T47D (cell line): ENCODE results near the gene TESK1.
A peak's percentile ranks its signal among the peaks of the same experiment; 100 is the strongest.
"Not testable (repeated sequence)": the region's sequence is repeated elsewhere in the genome, so short reads cannot be mapped to it uniquely, and the experiment has no call there.

Source experiments
- DNase-seq, 2 experiments: peaks; one replicate each; pipeline versions ENCODE4 v3.0.0 to v3.0.0-alpha.2; 2011 to 2012; ENCODE audit warnings: low read depth in 1 of 2, low spot score in 1 of 2
- JUND ChIP-seq: IDR thresholded peaks from 2 replicates; pipeline ENCODE4 v1.6.1; 2012; ENCODE audit warnings: low read depth
- in situ Hi-C: cut with HindIII; loops from 2 replicates; pipeline ENCODE4 v1.10.0; 2016; ENCODE audit warnings: low sequenced_read_pairs, low pct_unique_long_range_greater_than_20kb

The TESK1 gene

DNA sequence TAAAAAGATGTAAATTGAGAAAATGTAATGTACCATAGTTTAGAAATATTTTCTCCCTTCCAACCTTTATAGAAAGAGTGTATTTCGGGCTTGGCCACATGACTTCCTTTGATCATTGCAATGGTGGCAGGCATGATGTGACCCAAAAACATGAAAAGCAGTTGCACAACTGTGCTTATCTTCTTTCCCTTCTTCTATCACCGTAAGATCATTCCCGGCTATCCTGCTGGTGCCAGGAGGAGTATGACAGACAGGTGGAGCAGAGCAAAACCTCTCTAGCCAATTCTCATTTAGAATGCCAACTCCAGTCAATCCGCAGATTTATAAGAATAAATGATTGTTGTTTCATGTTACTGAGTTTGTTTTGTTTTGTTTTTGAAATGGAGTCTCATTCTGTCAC is 10.6 kb upstream of the TESK1 start:
- DNase-seq = no peak
- no peak for TF ChIP-seq JUND
- in situ Hi-C loops = no loop called here

DNA sequence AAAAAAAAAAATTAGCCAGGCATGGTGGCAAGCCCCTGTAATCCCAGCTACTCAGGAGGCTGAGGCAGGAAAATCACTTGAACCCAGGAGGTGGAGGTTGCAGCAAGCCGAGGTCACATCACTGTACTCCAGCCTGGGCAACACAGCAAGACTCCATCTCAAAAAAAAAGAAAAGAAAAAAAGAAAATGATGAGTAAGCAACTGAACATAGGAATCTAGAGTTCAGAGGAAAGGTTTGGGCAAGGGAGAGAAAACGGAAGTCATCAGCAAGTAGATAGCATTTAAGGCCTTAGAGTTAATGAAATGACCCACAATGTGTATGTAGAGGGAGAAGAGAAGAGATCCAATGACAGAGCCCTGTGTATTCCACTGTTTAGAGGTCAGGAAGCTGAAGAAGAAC is 8.2 kb upstream of the TESK1 start:
- DNase-seq, in situ Hi-C loops: not testable (repeated sequence)

DNA sequence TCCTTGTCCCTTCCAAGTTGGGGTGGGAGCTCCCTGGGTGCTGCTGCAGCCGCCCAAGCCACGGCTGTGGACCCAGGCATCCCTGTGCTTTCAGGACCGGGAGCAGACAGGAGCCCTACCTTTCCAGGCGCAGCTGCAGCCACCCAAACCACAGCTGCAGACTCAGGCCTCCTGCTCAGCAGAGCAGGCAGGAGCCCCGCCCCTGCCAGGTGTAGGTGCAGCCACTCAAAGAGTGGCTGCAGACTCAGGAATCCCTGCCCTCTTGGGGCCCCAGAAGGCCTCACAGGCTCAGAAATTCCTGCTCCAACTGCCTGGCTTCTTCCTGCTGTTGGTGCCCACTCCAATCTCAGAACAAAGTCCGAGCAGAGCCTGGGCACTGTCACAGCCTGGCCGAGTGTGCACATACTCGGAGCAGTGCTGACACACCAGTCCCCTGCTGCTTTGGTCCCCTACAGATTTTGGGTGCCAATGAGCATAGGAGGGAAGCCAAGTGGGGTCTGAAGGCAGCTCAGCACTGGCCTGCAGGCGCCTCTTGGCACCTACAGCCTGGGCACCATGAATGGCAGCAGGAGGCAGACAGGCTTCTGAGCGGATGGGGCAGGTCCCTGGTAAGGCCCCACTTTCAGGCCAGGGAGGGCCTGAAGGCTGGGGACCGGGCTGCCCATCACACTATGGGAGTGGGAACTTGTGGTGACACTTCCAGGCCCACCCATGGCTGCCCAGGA is 6.0 kb upstream of the TESK1 start:
- in situ Hi-C loops = no loop called here
- peak in 1 of 2 experiments; percentile 3 for DNase-seq
- no peak for TF ChIP-seq JUND

DNA sequence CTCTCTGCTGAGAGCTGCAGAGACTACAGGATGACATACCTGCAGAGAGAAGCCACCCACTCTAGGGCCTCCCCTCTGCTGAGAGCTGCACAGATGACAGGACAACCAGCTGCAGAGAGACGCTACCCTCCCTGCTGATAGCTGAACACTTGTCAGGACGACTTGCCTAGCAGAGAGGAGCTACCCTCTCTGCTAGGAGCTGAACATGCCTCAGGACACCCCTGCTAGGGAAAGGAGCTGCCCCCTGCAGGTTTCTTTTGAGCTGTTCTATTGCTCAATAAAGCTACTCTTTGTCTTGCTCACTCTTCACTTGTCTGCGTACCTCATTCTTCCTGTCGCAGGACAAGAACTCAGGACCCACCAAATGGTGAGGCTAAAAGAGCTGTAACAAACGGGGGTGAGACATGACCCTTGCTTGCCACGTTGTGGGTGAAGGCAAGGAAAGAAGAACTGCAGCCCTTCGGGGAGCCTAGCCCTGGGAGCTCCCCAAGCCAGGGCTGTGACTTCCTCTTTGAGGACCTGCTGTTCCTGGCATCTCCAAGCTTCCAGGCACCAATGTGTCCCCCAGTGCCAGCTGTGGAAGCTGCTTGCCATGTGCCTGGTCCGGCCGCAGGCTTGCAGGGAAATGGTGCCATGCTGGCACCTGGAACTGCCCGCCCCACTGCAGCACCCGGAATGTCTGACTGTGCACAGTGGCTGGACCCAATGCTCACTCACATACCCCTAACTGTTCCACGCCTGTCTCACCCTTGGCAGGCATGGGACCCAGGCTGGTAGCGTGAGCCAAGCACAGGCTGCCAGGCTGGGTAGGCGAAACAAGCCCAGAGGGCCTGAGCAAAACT is 5.1 kb upstream of the TESK1 start:
- no peak for TF ChIP-seq JUND
- peak in 1 of 2 experiments; percentile 24 for DNase-seq
- in situ Hi-C loops = no loop called here

DNA sequence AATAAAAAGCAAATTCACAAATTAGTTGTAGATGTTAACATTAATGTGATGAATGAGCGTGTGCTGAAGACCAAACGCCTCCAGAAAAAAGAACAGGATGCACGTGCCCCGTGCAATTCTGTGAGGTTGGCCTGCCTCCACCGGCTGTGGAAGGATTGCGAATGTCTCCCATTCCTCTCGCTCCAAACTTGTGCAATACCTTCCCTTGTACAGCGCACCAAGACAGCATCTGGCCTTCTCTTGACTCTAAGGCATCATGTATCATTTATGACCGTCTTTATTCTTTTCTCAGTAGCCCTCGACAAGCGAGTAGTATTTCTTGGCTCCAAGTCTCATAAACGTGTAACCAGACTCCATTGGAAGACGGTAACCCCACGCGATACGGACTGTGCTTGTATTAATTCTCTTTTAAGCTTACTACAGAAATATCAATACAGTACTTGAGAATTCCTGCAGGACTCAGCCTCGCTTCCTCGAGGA is 1.5 kb upstream of the TESK1 start:
- peak in 1 of 2 experiments; percentile 48 for DNase-seq
- TF ChIP-seq JUND = no peak
- in situ Hi-C loops = no loop called here

DNA sequence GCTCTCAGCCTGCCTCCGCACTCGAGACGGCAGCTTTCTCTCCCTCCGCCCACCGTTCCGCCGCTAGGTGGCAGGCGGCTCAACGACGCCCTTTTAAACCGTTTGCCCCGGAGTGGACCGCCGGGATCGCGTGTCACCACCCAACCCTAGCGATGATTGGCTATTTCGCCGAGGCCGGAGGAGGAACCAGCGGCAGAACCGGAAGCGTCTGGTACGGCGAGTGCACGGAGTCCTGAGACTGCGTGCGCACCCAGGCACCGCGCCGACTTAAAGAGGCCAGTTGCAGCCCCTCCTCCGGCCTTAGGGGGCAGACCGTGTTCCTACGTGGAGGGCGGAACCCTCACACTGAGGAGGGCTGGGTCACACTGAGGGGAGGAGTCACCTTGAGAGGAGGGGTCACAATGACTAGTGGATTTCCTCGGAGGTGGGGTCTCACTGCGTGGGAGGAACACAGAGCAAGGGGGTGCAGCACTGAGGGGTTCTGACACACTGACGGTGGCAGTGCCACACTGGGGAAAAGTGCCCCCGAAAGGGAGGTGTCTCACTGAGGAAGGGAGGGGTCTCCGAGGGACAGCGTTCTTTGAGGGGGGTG is 980 bp upstream of the TESK1 start:
- in situ Hi-C loops = no loop called here
- DNase-seq = peak; percentile 91 to 99
- no peak for TF ChIP-seq JUND

DNA sequence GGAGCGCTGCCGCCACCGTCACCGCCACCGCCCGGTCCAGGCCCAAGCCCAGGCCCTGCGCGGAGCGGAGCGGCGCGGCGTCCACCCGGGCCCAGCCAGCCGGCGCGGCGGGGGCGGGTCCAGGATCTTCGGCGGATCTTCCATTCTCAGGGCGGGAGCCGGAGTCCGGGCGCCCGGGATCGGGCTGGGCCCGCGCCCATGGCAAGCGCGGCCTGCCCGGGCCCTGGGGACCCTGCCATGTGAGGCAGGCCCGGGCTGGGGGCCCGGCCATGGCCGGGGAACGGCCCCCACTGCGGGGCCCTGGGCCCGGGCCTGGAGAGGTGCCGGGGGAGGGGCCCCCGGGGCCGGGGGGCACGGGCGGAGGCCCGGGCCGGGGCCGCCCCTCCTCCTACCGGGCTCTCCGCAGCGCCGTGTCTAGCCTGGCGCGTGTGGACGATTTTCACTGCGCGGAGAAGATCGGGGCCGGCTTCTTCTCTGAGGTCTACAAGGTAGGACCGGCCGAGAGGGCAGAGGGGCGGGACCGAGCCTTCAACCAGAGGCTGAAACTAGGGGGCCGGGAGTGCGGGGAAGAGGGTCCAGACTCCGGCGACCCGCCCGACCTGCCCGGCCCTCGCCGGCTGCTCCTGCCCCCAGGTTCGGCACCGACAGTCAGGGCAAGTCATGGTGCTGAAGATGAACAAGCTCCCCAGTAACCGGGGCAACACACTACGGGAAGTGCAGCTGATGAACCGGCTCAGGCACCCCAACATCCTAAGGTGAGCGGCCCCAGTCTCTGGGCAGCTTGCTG is 482 bp downstream of the TESK1 start:
- DNase-seq = peak in 1 of 2 experiments; percentile 38
- TF ChIP-seq JUND = no peak
- in situ Hi-C loops = no loop called here

DNA sequence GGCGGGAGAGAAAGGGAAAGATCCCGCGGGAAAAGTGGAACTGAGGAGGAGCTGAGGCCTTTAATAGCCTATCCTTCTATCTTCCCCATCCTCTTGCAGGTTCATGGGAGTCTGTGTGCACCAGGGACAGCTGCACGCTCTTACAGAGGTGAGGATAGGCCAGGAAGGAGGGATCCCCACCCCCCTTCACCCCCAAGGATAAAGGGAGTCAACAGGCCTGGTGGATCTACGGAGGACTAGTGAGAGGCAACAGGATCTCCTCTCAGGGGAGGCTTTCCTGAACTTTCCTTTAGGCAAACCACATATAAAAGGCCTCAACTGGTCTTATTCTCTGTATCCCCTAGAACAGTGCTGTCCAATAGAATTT is 1.1 kb downstream of the TESK1 start:
- DNase-seq = peak in 1 of 2 experiments; percentile 6
- TF ChIP-seq JUND = no peak
- in situ Hi-C loops = no loop called here

DNA sequence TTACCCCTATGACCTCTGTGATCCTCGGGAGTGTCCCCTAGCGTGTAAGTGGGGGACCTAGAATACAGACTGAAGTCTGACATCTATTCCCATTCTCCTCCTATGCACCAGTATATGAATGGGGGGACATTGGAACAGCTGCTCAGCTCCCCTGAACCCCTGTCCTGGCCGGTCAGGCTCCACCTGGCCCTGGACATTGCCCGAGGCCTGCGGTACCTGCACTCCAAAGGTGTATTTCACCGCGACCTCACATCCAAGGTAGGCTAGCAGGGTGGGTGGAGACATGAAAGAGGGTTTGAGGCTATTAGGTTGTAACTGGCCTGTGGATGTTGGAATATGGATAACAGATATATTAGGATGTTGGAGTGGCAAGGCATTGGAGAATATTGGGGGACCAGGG is 1.7 kb downstream of the TESK1 start:
- no peak for DNase-seq
- no peak for TF ChIP-seq JUND
- in situ Hi-C loops = no loop called here

DNA sequence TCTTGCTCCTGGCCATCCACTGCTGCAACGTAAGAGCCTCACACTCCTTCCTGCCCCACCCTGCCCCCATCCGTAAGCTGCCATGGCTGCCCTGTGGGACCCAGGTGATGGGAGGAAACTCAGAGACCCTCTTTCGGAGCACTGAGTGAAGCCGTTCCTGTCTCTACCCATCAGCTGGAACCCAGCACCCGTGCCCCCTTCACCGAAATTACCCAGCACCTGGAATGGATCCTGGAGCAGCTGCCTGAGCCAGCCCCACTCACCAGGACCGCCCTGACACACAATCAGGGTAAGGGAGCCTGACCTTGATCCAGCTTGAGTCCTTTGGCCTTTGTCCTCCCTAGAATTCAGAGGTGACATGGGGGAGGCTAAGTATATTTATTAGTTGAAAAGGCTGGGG is 3.2 kb downstream of the TESK1 start:
- in situ Hi-C loops = no loop called here
- TF ChIP-seq JUND = no peak
- DNase-seq = no peak

DNA sequence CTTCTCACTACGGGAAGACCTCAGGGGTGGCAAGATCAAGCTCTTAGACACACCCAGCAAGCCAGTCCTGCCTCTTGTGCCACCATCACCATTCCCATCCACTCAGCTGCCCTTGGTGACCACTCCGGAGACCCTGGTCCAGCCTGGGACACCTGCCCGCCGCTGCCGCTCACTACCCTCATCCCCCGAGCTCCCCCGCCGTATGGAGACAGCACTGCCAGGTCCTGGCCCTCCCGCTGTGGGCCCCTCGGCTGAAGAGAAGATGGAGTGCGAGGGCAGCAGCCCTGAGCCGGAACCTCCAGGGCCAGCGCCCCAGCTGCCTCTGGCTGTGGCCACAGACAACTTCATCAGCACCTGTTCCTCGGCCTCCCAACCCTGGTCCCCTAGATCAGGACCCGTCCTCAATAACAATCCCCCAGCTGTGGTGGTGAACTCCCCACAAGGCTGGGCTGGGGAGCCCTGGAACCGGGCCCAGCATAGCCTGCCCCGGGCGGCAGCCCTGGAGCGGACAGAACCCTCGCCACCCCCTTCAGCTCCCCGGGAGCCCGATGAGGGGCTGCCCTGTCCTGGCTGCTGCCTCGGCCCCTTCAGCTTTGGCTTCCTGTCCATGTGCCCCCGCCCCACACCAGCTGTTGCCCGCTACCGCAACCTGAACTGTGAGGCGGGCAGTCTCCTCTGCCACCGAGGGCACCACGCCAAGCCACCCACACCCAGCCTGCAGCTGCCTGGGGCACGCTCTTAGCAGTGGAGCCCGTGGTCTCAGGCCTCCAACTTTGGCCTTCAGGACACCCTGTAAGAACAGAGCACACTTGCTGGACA is 4.1 kb downstream of the TESK1 start:
- no peak for TF ChIP-seq JUND
- in situ Hi-C loops = no loop called here
- DNase-seq = no peak

DNA sequence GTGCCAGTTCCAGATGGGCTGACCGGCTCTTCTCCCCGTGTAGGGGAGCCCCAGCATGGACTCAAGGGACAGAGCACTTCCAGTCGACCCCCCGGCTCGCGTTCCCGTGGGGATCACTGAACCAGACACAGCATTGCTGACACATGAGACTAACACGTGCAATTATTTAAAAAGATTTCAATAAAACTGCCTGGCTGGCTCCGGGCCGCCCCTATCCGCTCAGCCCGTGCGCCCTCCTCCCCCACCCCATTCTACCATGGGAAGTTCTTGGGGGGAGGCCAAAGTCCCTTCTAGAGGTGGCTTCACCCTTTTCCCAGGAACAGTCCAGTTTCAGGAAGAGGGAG is 4.7 kb downstream of the TESK1 start:
- DNase-seq = no peak
- no peak for TF ChIP-seq JUND
- in situ Hi-C loops = no loop called here
